GM13977 (cell line): ENCODE data around the gene ZFPM1.

ENCODE experiments used
- DNase-seq: peaks from one replicate; pipeline ENCODE4 v3.0.0; 2012; ENCODE audit warnings: low spot score
- in situ Hi-C: fragments of 300-500 bp; cut with MboI; formaldehyde crosslinking; loops from one replicate; pipeline ENCODE4 v1.12.0; 2022; ENCODE audit warnings: low sequenced_read_pairs, low pct_unique_long_range_greater_than_20kb, mixed read lengths, inconsistent platforms; ENCODE audit not compliant: unreplicated experiment
- TF ChIP-seq, protein P1 (sequence below): IDR thresholded peaks from 2 replicates; pipeline ENCODE4 v1.5.1; 2012; ENCODE audit warnings: mild to moderate bottlenecking, control low read depth; ENCODE audit not compliant: insufficient read depth; ENCODE audit errors: extremely low read depth, missing control alignments

The ZFPM1 gene

GRCh38 chr16:88535191-88535856, 82.2 kb downstream of the ZFPM1 start:
- in situ Hi-C loops: loop anchor here (25.0 kb wide), 1 partner anchor 98 kb away; no protein-coding TSS in a partner anchor
- DNase-seq: no peak
- TF ChIP-seq, protein P1, sequence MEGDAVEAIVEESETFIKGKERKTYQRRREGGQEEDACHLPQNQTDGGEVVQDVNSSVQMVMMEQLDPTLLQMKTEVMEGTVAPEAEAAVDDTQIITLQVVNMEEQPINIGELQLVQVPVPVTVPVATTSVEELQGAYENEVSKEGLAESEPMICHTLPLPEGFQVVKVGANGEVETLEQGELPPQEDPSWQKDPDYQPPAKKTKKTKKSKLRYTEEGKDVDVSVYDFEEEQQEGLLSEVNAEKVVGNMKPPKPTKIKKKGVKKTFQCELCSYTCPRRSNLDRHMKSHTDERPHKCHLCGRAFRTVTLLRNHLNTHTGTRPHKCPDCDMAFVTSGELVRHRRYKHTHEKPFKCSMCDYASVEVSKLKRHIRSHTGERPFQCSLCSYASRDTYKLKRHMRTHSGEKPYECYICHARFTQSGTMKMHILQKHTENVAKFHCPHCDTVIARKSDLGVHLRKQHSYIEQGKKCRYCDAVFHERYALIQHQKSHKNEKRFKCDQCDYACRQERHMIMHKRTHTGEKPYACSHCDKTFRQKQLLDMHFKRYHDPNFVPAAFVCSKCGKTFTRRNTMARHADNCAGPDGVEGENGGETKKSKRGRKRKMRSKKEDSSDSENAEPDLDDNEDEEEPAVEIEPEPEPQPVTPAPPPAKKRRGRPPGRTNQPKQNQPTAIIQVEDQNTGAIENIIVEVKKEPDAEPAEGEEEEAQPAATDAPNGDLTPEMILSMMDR: no peak

DNA sequence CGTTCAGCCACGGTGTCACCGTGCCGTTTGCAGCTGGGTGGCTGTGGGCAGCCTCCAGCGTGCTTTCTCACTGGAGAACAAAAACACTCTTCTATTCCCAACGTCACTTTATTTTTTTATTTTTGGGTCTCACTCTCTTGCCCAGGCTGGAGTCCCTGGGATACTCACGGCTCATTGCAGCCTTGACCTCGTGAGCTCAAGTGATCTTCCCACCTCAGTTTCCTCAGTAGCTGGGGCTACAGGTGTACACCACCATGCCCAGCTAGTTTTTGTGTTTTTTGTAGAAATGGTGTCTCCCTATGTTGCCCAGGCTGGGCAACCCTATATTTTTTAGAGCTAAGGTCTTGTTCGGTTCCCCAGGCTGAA, 82.8 kb downstream of the ZFPM1 start:
- no peak for DNase-seq
- TF ChIP-seq, protein P1: no peak
- in situ Hi-C loops: loop anchor here (25.0 kb wide), 1 partner anchor 99 kb away; no protein-coding TSS in a partner anchor

GRCh38 chr16:88536510-88536909, 83.4 kb downstream of the ZFPM1 start:
- DNase-seq: no peak
- TF ChIP-seq, protein P1: no peak
- in situ Hi-C loops: loop anchor here (25.0 kb wide), 1 partner anchor 99 kb away; no protein-coding TSS in a partner anchor

DNA sequence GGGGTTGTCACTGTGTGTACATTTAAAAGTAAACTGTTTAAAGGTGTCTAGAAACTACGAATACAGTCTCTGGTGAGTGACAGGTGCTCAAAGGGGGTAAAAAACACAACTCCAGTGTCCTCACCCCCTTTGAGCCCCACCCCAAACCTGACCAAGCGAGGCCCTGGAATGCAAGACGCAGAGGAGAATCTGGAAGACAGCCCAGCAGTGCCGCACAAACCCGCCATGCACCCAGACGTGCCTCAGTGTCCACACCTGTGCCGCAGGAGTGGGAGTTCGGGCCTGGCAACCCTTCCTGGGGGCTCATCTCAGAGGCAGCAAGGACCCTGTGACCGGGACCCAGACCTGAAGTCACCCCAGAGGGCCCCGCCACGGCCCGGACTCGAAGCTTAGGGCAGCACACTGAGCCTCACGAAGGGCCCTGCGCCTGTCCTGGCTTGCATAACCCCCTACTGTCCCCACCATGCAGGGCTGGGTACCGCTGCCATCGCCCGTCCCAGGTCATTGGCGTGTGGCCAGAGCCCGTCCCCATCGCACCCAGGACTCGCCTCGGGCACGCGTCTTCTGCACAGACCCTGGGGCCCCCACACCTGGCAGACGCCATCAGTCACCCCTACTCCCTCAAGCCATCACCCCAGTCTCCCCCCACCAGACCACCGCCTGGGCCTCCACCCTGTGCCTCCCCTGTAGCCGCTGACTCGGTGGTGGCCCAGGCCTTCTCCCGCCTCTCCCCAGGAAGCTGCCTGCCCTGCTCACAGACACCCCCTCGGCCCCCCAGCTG, 84.1 kb downstream of the ZFPM1 start:
- TF ChIP-seq, protein P1: no peak
- in situ Hi-C loops: loop anchor here (25.0 kb wide), 1 partner anchor 100 kb away; no protein-coding TSS in a partner anchor
- no peak for DNase-seq

DNA sequence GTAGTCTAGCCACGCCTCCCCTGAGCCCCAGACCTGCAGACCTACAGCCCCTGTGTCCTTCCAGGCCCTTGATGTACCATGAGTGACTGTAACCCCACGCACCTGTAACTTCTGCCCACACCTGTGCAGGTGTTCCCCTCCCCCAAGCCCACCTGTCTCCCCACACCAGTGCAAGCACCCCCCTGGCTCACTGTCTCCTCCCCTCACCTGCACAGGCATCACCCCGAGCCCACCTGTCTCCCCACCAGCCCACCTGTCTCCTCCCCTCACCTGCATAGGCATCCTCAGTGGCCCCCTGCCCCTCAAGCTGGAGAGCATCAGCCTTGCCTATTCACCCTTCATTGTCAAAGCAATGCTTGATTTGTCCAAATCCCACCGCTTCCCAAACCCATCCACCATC, 84.8 kb downstream of the ZFPM1 start:
- in situ Hi-C loops: loop anchor here (25.0 kb wide), 1 partner anchor 101 kb away; no protein-coding TSS in a partner anchor
- TF ChIP-seq, protein P1: no peak
- no peak for DNase-seq

DNA sequence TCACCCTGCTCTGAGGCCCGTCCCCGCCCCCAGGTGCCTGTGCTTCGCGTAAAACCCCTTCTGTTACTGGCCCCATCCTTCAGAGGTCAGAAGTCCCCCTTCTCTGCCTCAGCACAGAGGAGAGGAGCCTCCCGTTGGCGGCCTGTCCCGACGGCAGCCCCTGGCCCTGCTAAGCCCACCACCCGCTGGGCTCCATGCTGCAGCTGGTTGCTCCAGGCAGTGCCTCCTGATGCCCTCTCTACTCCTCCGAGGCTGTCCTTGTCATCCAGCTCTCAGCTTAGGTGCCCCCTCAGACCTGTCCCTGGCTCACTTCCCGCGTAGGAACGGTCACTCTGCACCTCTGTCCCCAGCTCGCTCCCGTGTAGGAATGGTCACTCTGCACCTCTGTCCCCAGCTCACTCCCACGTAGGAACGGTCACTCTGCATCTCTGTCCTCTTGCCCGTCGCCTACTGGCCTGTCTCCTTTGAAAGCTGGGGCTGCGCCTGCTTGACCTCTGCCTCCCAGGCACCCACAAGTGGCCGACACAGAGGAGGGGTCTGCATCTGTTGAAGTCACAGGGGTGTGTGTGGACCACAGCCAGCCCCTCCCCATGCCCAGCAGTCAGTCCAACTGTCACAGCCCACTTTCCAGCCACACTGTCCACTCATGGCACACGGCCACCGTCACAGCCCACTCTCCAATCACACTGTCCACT, 85.4 kb downstream of the ZFPM1 start:
- DNase-seq: no peak
- TF ChIP-seq, protein P1: no peak
- in situ Hi-C loops: loop anchor here (25.0 kb wide), 1 partner anchor 101 kb away; no protein-coding TSS in a partner anchor
